HCT116 (cell line): ENCODE measurements around the gene SLC25A51.

Experiments
- TF ChIP-seq, protein P1 (sequence below): IDR thresholded peaks from 2 replicates; pipeline ENCODE4 v1.6.1; 2012; ENCODE audit warnings: low read depth
- TF ChIP-seq, protein P2 (sequence below), 3 experiments: fragments of 200-600 bp in 1 of 3; sonication (generic) in 1 of 3; IDR thresholded peaks in 2 of 3; conservative IDR thresholded peaks in 1 of 3; 2 replicates each; pipeline ENCODE4 v1.5.1; 2012 to 2017; ENCODE audit warnings: low read depth in 2 of 3, low read length in 2 of 3, antibody characterized with exemption in 1 of 3, borderline replicate concordance in 1 of 3, control low read depth in 1 of 3, mild to moderate bottlenecking in 1 of 3, mixed read lengths in 1 of 3, mixed run types in 1 of 3, moderate library complexity in 1 of 3; ENCODE audit not compliant: insufficient read depth in 1 of 3

DNA sequence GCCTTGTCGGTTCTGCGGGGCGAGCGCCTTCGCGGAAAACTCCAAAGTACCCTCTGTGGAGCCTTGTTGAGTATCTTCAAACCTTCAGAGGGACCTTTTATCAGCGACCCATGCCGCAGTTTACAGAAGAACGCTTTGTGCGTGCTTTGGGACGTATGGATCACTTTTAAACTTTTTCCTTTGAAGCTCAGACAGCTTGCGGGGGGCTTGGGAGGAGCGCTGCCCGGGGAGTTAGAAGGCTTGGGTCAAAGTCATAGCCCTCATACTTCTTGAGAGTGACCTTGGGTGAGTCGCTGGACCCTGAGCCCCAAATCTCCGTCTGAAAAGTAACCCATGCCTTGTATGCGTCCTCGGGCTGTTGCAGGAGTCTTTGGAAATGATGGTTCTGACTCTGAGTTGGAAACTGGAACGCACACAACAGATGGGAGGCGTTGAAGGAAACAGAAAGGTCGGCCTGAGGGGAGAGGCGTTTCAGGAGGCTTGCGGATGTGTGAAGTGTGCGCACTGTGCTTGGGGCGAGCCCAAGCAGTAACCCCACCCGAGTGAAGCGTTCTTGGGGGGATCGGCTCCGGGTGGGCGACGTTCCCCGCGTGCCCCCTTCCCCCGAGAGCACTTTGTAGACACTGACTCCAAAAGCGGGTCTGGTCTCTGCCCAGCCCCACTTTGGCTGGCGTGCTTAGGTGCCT is 661 bp upstream of the SLC25A51 start:
- TF ChIP-seq, protein P1, sequence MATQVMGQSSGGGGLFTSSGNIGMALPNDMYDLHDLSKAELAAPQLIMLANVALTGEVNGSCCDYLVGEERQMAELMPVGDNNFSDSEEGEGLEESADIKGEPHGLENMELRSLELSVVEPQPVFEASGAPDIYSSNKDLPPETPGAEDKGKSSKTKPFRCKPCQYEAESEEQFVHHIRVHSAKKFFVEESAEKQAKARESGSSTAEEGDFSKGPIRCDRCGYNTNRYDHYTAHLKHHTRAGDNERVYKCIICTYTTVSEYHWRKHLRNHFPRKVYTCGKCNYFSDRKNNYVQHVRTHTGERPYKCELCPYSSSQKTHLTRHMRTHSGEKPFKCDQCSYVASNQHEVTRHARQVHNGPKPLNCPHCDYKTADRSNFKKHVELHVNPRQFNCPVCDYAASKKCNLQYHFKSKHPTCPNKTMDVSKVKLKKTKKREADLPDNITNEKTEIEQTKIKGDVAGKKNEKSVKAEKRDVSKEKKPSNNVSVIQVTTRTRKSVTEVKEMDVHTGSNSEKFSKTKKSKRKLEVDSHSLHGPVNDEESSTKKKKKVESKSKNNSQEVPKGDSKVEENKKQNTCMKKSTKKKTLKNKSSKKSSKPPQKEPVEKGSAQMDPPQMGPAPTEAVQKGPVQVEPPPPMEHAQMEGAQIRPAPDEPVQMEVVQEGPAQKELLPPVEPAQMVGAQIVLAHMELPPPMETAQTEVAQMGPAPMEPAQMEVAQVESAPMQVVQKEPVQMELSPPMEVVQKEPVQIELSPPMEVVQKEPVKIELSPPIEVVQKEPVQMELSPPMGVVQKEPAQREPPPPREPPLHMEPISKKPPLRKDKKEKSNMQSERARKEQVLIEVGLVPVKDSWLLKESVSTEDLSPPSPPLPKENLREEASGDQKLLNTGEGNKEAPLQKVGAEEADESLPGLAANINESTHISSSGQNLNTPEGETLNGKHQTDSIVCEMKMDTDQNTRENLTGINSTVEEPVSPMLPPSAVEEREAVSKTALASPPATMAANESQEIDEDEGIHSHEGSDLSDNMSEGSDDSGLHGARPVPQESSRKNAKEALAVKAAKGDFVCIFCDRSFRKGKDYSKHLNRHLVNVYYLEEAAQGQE, result no peak
- TF ChIP-seq, protein P2, sequence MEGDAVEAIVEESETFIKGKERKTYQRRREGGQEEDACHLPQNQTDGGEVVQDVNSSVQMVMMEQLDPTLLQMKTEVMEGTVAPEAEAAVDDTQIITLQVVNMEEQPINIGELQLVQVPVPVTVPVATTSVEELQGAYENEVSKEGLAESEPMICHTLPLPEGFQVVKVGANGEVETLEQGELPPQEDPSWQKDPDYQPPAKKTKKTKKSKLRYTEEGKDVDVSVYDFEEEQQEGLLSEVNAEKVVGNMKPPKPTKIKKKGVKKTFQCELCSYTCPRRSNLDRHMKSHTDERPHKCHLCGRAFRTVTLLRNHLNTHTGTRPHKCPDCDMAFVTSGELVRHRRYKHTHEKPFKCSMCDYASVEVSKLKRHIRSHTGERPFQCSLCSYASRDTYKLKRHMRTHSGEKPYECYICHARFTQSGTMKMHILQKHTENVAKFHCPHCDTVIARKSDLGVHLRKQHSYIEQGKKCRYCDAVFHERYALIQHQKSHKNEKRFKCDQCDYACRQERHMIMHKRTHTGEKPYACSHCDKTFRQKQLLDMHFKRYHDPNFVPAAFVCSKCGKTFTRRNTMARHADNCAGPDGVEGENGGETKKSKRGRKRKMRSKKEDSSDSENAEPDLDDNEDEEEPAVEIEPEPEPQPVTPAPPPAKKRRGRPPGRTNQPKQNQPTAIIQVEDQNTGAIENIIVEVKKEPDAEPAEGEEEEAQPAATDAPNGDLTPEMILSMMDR (IDR thresholded peaks at IDR 0.05 in 2 of 3, conservative IDR thresholded peaks at IDR 0.05 in 1 of 3; ENCODE audit: borderline replicate concordance in 1 of 3, insufficient read depth in 1 of 3, low read depth in 2 of 3, low read length in 2 of 3), result no peak
